HG03060 (cell line): Measurements from ENCODE around the gene RFTN1.

Experiments used
- ATAC-seq: cut with Tn5 transposase; IDR thresholded peaks from one replicate; pipeline ENCODE4 v1.9.1; 2021; ENCODE audit warnings: low read depth, moderate number of reproducible peaks; ENCODE audit not compliant: unreplicated experiment

Gene RFTN1

DNA sequence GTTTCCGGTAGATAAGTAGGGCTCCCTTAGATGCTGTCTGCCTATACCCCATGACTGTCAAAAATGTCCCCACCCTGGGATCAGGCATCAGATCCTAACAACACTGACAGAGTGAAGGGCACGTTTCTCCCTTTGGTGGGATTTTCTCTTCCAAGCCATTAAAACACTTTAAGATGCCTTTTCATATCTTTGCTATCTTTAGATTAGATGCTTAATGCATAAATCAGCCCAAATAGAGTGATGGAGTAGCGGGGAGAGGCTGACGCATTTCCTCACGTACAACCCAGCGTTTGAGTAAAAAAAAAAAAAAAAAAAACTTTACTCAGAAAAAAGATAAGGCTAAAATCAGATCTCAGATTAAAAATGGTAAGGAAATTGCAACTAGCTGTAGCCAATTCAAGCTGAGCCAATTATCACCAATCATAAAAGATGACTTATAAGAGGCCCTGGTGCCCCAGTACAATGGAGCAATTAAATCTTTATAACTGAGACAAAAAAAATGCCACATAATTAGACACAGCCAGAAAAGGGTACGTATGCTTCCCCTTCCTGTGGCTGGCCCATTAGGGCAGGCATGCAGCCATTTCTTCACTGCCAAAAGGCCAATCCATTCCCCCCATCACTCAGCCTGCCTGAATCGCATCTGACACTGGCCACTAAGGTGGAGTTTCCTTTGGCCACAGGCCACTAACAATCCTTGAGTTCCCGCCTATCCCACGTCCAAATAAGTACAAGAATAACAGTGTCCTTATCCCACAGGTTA is 45.0 kb downstream of the RFTN1 start:
- ATAC-seq = no peak

DNA sequence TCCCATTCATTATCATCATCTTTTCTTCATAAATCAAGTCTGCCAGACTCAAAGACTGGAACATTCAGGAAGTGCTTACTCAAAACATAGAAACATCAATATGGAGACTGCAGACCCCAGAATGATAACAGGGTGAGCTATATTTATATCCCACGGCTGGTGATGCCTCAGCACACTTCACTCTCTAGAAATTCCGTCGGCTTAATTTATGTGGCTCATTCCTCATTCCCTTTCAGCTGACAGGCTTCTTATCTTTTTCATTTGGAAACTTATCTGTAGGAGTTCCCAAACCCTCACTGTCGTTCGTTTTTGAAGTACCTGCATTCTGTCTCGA is 45.5 kb downstream of the RFTN1 start:
- ATAC-seq = no peak

DNA sequence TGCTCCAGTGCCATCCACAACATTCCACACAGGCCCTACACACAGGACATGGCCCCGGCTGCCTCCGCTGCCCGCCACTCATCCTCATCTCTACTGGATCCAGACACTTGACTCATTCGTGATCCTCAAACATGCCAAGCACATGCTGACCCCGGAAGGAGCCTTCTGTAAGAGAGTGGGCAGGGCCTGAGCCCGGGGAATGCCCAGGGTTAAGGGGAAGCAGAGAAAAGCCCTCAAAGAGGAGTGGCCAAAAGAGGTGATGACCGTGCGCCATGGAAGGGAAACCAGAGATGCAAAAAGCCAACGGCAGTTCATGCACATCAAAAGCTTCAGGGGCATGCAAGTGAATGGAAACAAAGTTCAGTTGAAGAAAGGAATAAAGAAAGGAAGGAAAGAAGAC is 46.1 kb downstream of the RFTN1 start:
- ATAC-seq = peak; percentile 78

DNA sequence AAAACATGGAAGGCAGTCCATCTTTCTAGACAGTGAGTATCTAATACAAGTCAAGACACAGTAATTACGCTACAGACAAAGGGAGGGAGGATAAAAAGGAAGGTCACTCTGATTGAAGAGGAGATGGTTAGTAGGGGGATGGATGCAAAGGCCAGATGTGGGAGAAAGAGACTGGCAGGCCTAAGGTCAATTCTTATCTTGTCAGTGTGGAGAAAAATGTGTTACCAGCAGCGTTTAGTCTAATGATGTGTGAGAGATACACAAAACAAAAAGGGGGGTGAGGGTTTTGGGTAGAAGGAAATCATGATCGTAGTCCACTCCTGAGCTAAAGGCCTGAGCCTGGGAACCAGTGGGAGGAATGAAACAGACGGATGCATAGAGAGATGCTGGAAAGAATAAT is 46.7 kb downstream of the RFTN1 start:
- no peak for ATAC-seq

DNA sequence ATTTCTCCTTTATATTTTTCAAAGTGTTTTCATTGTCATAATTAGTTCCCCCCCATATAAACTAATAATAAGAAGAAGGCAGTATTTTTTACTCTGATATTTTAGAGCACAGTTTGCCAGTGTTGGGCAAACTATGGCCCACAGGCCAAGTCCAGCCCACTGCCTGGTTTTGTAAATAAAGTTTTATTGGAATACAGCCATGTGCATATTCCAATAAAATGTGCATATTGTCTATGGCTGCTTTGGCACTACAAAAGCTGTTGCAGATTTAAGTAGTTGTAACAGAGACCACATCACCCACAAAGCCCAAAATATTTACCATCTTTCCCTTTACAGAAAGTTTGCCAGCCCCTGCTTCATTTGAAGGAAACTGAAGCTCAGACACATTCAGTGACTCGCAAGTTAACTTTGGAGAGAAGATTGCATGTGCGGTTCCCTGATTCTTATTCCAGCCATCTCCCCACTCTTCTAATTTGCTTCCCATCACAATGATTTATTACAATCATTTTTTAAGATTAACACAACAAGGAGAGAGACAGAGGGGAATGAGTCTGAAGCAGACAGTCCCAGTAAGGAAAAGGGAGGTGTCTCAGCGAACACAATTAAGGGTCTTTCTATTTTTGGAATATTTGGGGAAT is 48.9 kb downstream of the RFTN1 start:
- no peak for ATAC-seq

DNA sequence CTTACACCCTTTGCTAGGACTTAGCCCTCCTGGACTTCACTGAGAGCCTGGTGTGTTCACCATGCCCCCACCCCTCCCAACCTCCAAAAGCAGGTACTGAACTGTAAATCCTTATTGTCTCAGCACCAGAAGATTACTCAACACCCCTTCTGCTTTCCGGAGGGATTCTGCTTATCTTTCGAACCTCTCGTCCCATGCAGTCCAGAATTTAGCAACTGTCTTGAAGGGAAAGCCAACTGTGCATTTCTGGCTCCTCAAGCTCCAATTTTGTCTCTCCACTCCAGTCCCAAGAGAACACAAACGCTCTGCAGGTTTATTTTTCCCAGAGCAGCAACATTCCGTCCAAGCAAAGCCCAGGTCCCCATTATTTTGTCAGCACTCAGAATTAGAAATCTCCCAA is 49.6 kb downstream of the RFTN1 start:
- ATAC-seq = no peak

DNA sequence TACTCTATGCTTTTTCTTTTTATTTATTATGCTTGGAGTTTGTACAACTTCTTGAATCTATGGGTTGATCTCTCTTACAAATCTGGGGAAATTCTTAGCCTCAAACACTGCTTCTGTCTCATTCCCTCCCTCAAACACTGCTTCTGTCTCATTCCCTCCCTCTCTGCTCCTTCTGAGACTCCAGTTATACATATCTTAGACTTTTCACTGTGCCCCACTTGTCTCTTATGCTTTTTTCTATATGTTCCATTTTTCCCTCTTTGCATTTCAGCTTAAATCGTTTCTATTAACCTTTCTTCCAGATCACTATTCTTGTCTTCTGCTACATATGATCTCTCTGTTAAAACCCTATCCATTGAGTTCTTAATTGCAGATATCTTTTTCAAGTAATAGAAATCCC is 50.4 kb downstream of the RFTN1 start:
- ATAC-seq = no peak

DNA sequence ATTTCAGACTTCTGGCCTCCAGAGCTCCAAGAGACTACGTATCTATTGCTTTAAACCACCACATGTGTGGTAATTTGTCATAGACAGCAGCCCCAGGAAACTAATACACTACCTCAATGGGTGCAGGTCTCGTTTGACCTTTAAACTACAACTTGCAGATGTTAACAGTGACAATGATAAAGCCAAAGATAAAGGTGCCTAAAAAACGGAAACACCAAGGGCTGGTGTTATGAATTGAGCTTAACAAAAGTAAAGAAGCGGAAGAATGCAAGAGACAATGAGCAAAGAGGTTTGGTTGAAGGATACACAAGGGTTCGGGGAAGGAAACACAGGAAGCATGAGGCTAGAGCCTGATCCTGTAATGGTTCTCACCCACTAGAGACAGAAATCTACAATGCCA is 50.8 kb downstream of the RFTN1 start:
- ATAC-seq = no peak

DNA sequence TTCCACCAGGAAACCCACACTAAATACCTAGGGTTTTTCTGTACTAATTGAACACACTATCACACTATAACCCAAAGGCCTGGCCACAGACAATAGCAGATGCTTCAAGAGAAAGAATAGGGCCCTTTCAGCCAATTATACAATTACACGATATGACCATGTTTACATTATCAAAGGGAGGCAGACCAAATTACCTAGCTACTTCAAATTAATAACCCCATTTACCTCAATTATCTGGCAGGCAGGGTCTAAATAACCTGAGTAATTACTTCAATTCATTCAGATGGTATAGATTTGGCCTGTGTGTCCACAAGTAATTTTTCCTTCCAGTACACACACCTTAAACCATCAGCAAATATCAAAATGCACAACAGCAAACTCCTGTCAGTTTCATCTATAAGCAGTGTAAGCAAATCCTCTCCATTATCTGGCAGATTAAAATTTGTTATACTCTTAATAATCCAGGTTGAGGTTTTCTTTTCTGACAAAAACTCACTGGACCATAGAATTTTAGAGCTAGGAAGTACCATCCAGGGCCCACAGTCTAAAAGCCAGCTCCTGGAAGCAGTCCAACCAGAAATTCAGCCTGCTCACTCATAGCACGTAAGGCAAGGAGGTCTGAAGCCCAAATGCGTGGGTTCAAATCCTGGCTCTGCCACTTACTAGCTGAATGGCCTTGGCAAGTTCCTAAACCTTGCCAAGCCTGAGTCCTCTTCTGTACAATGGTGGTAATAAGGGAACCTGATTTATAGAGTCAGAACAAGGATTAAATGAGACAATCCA is 51.8 kb downstream of the RFTN1 start:
- no peak for ATAC-seq

DNA sequence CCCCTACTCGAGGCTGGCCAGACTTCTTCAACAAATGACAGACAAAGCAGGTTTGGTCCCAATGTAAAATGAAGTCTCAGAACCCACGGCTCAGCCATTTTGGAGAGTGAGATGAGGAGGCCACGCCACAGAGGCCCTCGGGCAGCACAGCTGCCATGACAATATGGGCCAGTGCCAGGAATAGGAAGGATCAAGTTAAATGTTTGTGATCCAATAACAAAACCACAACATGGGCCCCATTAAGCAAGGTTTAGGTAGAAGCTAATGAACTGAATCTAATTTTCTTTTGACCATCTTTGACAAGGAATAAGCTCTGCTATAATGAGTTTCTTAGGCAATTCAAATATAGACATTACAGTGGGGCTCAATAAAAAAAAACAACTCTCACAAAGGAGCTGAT is 52.6 kb downstream of the RFTN1 start:
- no peak for ATAC-seq

DNA sequence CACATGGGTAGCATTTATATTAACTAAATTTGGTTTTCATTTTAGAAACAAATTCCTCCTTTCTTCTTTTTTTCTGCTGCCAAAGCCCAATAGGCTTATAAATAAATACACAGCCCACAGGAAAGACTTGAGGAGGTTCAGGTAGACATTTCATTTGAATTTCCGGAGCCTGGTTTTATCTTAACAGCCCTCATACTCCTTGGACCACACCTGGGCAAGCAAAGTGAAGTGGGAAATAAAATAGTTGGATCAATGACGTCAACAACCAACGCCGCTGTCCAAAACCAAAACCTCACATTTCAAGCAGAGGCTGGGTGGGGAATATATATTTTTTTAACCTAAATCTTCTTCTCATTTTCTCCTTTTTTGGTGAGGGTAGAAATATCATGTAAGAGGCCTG is 53.2 kb downstream of the RFTN1 start:
- ATAC-seq = no peak

DNA sequence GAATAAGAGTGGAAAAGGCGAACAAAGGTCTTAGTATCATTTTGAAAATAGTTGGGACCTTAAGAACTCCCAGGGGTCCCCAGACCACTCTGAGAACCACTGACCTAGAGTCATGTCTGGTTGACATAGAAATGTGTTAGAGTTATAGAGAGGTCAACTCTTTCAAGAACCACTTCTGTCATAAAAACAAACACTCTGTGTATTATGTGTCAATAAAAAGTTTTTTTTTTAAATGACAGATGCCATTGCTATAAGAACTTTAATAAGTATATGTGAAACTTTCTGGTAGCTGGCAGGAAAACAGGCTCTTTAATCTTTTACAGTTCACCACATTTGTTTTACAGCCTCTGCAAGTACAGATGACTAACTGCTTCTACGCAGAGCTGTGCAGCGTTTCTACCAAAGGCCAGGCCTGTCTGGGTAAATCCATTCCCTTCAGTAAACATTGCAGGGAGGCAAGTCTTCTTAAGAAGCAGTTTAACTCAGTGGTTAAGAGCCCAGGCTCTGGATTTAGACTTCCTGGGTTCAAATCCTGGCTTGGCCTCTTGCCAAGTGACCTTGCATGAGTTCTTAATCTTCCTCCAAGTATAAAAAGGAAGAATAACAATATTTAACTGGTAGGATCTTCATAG is 56.6 kb downstream of the RFTN1 start:
- no peak for ATAC-seq

DNA sequence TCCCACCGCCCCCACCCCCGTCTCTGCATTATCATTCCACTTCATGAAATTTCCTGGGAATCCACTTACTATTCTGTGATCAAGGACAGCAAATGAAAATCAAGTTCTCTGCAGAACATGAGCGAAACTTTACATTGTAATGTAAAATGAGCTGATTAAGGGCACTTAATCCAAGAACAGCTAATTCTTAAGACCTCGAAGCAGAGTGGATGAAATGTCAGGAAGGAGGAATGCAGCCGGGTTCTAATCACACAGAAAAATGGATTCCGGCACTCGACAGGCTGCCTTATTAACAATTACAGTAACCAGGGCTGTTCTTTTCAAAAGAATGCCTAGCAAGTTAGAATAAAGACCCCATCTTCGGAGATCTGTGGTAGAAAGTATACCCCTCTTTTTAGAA is 57.5 kb downstream of the RFTN1 start:
- no peak for ATAC-seq

DNA sequence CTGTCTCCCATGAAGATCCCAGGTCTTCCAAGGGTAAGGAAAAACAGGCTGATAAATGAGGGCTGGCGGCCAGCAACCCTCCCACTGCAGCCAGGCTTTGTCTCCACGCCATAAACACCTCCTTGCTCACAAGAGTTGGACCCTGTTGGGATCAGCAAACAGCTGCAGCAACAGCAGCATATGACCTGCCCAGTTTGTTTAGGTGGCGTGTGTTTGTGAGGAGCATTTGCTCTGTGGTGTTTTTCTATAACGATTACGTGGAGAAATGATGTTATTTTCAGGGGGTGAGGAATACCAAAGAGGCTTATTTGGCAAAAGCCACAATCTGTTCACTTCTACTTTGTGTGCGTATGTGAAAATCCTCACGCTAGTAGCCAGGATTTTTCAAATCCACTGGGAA is 58.5 kb downstream of the RFTN1 start:
- no peak for ATAC-seq

DNA sequence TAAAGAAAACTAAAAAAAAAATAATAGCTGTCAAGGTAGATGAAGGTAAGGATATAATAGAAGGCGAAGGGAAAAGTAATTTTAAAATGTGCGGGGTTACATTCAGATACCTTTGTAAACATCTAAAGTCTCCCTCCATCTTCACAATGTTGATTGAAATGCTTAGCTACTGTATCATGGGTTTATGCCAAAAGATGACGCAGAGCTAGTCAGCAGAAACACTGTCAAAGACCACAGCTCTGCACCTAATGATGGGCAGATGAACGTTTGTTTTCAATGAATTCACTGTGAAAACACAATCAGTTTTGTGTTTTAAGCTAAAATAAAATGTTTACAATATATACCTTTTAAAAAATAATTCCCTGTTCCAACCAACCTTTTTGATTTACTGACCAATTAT is 61.2 kb downstream of the RFTN1 start:
- no peak for ATAC-seq

DNA sequence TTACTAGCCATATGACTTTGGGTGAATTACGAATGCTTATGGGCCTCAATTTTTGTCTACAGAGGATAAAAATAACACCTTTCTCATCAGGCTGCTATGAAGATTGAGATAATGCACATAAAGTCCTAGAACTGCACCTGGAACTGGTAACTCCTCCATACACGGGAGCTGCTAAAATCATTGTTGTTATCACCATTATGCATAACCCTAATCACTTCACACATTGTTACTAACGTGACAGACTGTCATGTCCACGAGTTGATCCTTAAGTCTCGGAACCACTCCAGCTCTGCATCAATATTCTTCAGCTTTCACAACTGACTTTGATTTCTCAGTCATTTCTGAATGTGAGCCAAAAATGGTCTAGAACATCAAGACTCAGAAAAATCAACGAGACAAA is 64.1 kb downstream of the RFTN1 start:
- ATAC-seq = no peak

DNA sequence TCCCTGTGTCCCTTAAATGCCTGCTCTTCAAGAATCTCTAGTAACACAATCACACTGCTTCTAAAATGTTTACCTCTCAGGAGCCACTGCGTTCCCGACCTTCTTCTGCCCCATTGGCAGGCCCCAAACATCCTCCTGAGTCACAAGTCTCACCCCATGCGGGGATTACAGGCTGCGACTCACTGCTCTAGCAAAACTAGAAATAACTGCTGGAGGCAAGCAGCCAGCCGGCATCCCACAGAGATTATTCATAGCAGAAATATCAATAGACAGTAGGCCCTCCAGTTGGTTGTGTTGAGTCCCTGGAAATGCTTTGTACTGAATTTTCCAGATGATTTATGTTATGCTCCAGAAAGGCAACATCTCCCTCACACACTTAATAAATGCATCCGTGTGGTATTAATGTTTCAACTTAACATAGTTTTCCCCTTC is 64.8 kb downstream of the RFTN1 start:
- ATAC-seq = no peak

DNA sequence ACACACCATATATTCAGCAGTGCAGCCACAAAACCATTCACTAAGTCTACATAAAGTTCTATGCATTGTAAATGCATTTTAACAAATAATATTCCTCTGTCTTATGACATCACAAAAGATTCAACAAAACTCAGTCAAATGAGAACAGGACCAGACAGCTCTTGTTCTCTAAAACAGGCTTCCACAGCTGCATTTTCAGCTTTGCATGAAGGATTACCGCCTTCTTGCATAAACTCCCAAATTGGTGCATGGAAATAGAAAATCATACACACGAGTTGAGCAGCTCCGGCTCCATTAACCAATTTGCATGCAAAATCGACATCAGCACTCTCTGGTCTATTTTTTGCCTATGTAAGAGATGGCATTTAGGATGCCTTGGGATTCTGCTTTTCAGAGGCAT is 66.4 kb downstream of the RFTN1 start:
- no peak for ATAC-seq

DNA sequence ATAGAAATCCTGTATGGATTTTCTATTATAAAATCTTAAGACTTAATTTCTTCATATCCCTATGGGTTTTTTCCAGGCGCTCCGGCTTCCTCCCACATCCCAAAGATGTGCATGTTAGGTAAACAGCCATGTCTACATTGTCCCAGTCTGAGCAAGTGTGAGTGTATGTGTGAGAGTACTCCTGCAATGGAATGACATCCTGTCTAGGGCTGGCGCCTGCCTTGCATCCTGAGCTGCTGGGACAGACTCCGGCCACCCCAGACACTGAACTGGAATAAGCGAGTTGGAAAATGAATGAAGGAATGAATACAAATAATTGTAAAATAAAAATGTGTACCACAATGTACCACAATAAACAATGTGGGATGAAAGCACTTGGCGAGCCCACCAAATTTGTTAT is 69.2 kb downstream of the RFTN1 start:
- ATAC-seq = no peak

DNA sequence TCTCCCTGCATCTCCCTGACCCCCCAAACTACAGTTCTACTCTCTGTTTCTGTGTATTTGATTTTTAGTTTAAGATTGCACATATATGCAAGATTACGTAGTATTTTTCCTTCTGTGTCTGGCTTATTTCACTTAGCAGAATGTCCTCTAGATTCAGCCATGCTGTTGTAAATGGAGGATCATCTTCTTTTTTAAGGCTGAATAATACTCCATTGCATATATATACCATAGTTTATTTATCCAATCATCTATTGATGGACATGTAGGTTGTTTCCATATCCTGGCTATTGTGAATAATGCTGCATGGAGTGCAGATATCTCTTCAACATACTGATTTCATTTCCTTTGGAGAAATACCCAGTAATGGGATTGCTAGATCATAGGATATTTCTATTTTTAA is 70.8 kb downstream of the RFTN1 start:
- ATAC-seq = no peak

DNA sequence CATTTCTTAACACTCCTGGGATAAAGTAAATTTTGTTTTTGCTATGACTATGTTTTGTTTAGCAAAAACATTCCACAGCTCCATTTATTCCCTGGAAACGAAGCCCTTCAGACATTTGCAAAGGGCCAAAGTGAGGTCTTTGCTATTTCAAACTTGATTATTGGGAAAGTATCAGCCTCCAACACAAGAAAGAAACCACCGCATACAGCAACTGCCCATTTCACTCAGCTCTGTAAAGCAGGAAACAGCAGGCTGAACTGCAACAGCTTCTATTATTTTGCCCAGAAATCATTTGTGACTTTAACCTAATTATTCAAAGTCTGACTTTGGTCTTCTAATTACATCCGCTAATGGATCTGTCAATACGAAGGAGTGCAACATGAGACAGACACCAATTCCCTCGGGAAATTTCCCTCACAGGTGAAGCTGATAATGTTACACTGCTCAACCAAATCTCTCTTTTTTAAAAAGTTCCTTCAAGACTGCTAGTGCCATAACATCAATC is 72.1 kb downstream of the RFTN1 start:
- ATAC-seq = no peak
